Adrenal gland (tissue), 5 donors: ENCODE data around the gene DMD.

ENCODE experiments used
- POLR2A ChIP-seq, 2 donors: fragments of 450-650 bp; IDR thresholded peaks; one replicate each; pipeline ENCODE4 v1.6.1; 2017; ENCODE audit warnings: antibody characterized with exemption in 2 of 2, mild to moderate bottlenecking in 2 of 2, moderate library complexity in 1 of 2
- TF ChIP-seq, protein P1 (sequence below), 6 experiments: fragments of 450-650 bp in 4 of 6; fragments of 200-600 bp in 2 of 6; sonication (generic) in 1 of 6; IDR thresholded peaks; 1 replicate in 5 of 6; 2 replicates in 1 of 6; pipeline versions ENCODE4 v1.5.1 to v1.8.0; 2016 to 2021; ENCODE audit warnings: antibody characterized with exemption in 6 of 6, mild to moderate bottlenecking in 2 of 6, moderate library complexity in 1 of 6
- donor health status: DM: no; HTN: no; CAD: no.

DNA sequence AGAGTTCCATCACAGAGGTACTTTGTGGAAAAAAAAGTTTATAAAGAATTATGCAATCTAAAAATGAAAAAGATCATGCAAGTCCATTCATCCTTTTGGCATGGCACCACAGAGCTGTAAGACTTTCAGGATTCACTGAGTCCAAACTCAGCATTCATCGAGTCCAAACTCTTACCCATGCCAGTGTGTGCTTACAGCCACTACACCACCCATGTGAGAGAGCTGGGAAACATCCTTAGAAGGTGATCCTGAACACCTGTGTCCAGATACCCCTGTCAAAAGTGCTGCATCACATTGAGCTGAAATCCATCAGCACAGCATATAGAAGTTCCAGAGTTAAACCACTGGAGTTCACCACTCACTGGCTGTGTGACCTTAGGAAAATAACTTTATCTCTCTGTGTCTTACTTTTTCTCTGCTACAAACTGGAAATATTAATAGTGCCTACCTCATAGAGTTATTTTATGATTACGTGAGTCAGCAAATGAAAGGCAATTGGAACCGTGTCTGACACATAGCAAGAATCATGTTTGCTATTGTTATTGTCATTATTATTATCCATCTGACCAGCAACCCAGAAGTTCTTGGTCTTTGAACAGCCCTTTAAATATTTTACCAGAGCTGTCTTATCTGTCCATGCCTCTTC lies 2024.5 kb downstream of the DMD start:
- TF ChIP-seq, protein P1, sequence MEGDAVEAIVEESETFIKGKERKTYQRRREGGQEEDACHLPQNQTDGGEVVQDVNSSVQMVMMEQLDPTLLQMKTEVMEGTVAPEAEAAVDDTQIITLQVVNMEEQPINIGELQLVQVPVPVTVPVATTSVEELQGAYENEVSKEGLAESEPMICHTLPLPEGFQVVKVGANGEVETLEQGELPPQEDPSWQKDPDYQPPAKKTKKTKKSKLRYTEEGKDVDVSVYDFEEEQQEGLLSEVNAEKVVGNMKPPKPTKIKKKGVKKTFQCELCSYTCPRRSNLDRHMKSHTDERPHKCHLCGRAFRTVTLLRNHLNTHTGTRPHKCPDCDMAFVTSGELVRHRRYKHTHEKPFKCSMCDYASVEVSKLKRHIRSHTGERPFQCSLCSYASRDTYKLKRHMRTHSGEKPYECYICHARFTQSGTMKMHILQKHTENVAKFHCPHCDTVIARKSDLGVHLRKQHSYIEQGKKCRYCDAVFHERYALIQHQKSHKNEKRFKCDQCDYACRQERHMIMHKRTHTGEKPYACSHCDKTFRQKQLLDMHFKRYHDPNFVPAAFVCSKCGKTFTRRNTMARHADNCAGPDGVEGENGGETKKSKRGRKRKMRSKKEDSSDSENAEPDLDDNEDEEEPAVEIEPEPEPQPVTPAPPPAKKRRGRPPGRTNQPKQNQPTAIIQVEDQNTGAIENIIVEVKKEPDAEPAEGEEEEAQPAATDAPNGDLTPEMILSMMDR (IDR thresholded peaks at IDR 0.05) = no peak
- TF ChIP-seq POLR2A (IDR thresholded peaks at IDR 0.05) = no peak
